GM23248 (cell line): ENCODE measurements around the gene PUM1.

Experiments used
- EZH2 ChIP-seq: fragments of 200-600 bp; sonication (generic); IDR thresholded peaks from 2 replicates; pipeline ENCODE4 v1.6.1; 2018; ENCODE audit warnings: antibody characterized with exemption, mild to moderate bottlenecking; ENCODE audit not compliant: insufficient read depth, poor library complexity, severe bottlenecking
- EZH2phosphoT487 ChIP-seq: fragments of 200-600 bp; sonication (generic); IDR thresholded peaks from 2 replicates; pipeline ENCODE4 v1.6.1; 2018; ENCODE audit warnings: antibody characterized with exemption, moderate library complexity, mild to moderate bottlenecking, low read depth; ENCODE audit not compliant: insufficient read depth

- TF ChIP-seq EZH2phosphoT487 = no peak
- TF ChIP-seq EZH2 = no peak
Observed at GRCh38 chr1:30986755-30987154, 78.8 kb downstream of the PUM1 start.
